Omental fat pad (tissue), 4 donors: ENCODE data around the gene MZF1. TPM values are rescaled to one million over a fixed set of nuclear protein-coding genes. Genes with fewer than 3 reads are reported as not detected.

ENCODE experiments used
- ATAC-seq: fragments of 150-250 bp; one replicate; pipeline ENCODE4 v1.9.1; 2016; ENCODE audit warnings: mild to moderate bottlenecking, moderate library complexity; ENCODE audit not compliant: low FRiP score
- DNase-seq: peaks from one replicate; pipeline ENCODE4 v3.0.0-alpha.2; 2019; ENCODE audit warnings: low spot score
- total RNA-seq, 4 donors: library from RNA; depleted of rRNA; stranded (reverse); fragments of >200 nt; gene quantifications; one replicate each; pipeline ENCODE4 v1.1.0, GENCODE V29; 2016
- TF ChIP-seq, protein P1 (sequence below), 3 donors: fragments of 450-650 bp; IDR thresholded peaks; one replicate each; pipeline ENCODE4 v1.5.1; 2016 to 2017; ENCODE audit warnings: antibody characterized with exemption in 3 of 3, mild to moderate bottlenecking in 3 of 3, moderate library complexity in 2 of 3

The MZF1 gene
- total RNA-seq, 4 donors from 2014 or later = 15.8 to 32.5 (median 22.1) TPM

DNA sequence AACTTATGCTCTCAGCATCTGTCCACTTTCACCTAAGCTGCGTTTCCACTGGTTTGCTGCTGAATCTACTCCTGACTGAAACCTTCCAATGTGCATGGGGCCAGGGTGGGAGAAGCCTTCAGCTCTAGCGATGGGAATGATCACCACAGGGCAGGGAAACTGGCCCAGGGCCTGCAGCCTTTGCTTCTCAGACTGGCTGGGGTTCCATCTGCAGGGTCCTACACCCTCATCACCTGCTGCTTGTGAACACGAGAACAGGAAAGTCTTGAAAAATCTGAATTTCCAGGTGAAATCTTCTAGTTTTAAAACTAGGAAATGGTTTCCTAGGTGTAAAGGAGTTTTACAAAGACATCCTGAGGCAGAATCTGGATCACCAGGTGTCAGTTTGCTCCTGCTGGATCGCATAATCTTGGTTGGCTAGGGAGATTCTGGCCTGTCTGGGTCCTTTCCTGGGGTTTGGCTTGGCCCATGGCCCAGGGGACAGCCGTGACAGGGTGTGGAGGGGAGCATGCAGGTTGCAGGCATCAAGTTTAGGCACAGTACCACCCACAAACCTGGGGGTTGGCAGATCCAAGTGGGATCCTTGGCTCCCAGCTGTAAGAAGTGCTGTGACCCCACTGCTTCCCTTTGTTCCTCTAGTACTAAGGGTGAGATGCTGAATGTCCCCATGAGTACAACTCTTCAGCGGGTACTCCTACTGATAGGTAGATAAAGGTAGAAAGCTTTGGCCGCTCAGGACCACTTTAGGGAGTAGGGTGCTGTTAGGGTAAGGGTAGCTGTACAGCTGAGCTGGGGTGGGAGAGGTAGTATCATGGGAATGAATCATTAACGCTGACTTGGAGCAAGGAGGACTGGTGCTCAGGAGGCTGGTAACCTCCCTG lies 12.9 kb downstream of the MZF1 start:
- TF ChIP-seq, protein P1, sequence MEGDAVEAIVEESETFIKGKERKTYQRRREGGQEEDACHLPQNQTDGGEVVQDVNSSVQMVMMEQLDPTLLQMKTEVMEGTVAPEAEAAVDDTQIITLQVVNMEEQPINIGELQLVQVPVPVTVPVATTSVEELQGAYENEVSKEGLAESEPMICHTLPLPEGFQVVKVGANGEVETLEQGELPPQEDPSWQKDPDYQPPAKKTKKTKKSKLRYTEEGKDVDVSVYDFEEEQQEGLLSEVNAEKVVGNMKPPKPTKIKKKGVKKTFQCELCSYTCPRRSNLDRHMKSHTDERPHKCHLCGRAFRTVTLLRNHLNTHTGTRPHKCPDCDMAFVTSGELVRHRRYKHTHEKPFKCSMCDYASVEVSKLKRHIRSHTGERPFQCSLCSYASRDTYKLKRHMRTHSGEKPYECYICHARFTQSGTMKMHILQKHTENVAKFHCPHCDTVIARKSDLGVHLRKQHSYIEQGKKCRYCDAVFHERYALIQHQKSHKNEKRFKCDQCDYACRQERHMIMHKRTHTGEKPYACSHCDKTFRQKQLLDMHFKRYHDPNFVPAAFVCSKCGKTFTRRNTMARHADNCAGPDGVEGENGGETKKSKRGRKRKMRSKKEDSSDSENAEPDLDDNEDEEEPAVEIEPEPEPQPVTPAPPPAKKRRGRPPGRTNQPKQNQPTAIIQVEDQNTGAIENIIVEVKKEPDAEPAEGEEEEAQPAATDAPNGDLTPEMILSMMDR (IDR thresholded peaks at IDR 0.05) = no peak
- DNase-seq (no peak), ATAC-seq (no peak)

DNA sequence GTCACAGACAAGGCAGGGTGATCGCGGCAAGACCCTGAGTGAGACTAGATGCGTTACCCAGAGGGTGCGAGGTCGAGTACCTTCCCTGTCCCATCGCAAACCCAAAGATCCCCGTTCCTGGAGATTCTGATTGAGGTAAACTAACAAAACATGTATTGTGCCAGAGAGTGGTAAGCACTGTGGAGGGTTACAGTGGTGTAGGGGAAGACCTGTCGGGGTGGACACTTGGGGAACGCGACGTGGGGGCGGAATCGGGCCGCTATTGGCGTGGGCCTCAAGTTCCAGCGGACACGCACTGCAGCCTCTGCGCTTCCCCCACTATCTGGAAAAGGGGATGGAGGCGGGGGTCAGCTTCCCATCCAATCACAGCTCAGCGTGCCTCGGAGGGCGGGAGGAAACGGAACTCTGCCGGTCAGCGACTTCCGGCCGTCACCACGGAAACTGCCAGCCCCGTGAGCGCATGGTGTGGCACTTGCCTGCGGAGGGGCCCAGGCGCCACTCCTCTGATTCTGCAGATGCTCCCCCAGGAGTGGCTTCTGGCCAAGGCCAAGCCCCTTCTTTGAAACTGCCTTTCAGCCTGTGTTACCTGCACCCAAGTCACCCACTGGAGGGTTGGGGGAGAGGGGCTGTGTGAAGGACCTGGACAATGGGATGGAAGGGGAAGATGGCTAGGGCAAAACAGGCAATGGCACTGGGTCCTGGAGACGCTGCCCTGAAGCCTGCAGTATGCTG lies 13.7 kb downstream of the MZF1 start:
- ATAC-seq (peak; percentile 55), DNase-seq (peak; percentile 51)
- TF ChIP-seq, protein P1 (IDR thresholded peaks at IDR 0.05) = no peak

DNA sequence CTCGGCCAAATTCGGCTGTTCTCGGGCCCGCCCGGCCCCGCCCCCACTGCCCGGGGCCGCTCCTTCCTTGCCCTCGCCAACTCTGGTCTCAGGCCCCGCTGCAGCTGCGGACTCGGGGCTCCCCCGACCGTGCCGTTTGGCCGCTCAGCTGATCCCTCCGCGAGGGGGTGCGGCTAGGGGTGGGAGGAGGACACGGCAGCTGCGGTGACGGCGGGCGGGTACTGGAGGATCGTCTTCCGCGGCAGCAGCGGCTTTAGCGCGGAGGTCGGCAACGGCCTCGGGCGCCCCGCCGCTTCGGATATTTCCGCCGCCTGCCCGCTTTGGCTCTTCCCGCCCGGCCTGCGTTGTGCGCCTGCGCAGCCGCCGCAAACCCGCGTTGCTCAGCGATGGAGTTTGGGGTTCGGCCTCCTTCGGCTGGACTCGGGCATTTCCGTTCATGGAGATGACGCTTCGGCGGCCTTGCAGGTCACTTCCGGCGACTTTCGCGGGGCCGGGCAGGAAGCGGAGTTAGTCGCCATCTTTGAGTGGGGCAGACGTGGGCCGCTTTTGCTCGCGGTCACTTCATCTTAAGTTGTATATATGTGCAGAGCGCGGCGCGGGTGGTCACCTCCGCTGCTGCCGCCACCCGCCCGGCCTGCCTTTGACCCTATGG lies 14.4 kb downstream of the MZF1 start:
- peak; percentile 98 for DNase-seq
- TF ChIP-seq, protein P1 (IDR thresholded peaks at IDR 0.05) = no peak
- ATAC-seq = peak; percentile 68

DNA sequence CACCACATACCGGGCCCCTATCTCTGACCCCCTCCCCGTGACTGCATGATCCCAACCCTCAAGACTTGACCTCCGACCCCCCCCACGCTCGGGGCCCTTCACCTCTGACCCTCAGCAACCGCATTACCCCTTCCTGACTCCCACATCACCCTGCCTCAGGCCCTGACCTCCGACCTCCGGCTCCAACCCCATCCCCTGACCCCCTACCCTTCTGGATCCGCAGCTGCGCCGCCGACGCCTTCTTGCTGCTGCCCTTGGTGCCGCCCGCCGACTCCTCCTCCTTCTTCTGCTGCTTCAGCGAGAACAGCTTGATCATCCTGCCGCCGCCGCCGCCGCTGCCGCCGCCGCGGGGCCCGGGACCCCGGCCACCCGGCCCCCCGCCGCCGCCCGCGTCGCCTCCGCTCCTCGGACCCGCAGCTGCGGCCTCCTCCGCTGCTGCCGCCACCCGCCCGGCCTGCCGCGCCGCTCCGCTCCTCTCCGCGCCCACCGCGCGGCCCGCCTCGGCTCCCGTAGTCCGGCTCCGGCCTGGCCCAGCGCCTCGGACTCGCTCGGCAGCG lies 15.0 kb downstream of the MZF1 start, which contains the start of gene UBE2M:
Gene UBE2M (minus strand): TSS at position 546 of the 557 bp plus-strand sequence. CDS start 230 bp downstream, at position 316.
- DNase-seq = no peak
- no peak for ATAC-seq
- TF ChIP-seq, protein P1 (IDR thresholded peaks at IDR 0.05) = no peak

DNA sequence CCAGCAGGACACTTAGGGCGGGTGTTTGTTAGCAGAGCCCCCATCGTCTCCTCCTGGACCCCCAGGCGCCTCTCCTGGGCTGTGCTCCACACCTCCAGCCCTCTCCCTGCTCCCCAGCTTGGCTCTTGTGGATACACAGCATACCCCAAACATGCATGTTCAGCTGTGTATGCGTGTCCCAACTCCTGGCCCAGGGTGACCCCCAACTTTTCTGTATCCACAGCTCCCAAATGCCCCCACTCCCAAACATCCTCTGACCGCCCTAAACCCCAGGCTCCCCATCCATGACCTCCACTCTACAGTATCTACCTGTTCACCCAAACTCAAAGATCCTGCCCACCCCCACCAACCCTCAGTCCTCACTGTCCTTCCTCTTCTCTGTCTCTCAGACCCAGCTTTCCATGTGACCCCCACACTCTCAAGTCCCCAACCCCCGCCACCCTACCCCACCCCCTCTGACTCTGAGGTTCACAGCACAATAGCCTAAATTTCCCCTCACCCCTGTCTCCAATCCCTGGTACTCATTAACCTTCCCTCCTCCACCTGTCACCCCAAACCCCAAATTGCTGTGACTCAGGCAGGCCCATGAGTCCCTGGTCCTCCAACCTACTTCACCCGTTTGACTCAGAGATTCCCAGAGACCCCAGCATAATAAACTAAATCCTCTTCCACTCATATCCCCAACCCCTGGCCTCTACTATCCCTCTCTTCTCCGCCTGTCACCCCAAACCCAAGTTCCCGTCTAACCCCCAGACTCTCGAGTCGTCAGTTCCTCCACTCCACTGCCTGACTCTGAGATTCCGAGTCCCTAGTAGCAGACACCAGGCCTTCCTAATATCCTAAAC lies 15.7 kb downstream of the MZF1 start:
- ATAC-seq = no peak
- TF ChIP-seq, protein P1 (IDR thresholded peaks at IDR 0.05) = no peak
- DNase-seq = no peak
